ENCODE results near the gene MMUT. TPM values are rescaled to one million over a fixed set of nuclear protein-coding genes. Genes with fewer than 3 reads are reported as not detected.

Gene MMUT
- total and polyA plus RNA-seq, 7 donors: 10.5 to 23.6 (median 16.8) TPM

Other genes with a start within 250 kb of the MMUT start
- 1 to 10 TPM; 3.9 to 5.1 (median 4.2) TPM for gene CENPQ, start 117 bp upstream of the MMUT start, total RNA-seq
- gene CENPQ, start 117 bp upstream of the MMUT start, polyA plus RNA-seq: 1 to 10 TPM; 2.8 to 4.8 (median 4.8) TPM
- not detected for gene GLYATL3, start 36.7 kb upstream of the MMUT start, total RNA-seq
- gene GLYATL3, start 36.7 kb upstream of the MMUT start, polyA plus RNA-seq: 1 to 10 TPM in 1 of 3 donors, not detected in 2; 1.8 TPM
- gene C6orf141, start 87.4 kb upstream of the MMUT start, total RNA-seq: 1 to 10 TPM; 1.4 to 6.9 (median 3.8) TPM
- 1 to 10 TPM; 1.8 to 3.9 (median 3.4) TPM for gene C6orf141, start 87.4 kb upstream of the MMUT start, polyA plus RNA-seq
- 1 to 10 TPM in 1 of 4 donors, under 1 TPM in 2, not detected in 1; 0.81 to 1.4 (median 0.83) TPM for gene RHAG, start 173.6 kb upstream of the MMUT start, total RNA-seq
- not detected for gene RHAG, start 173.6 kb upstream of the MMUT start, polyA plus RNA-seq

Data from sigmoid colon (tissue), 7 donors.